Activated naive CD8-positive, alpha-beta T cell treated with anti-CD3 and anti-CD28 coated beads, Interleukin-2, amount 10 ng/mL, durations not matched to agents 7 days and 5 days (primary cell): Measurements from ENCODE around the gene NEMF. TPM values are rescaled to one million over a fixed set of nuclear protein-coding genes. Genes with fewer than 3 reads are reported as not detected.
"Not testable (repeated sequence)": the region's sequence is repeated elsewhere in the genome, so short reads cannot be mapped to it uniquely, and the experiment has no call there.

Source experiments
- ATAC-seq: fragments of 150-1000 bp; cut with Tn5 transposase; one replicate; pipeline ENCODE4 v1.10.0; 2021; ENCODE audit warnings: low read depth, moderate library complexity
- POLR2A ChIA-PET: fragments of 350-600 bp; sonication (Branson Sonifier 250); formaldehyde crosslinking; loops from one replicate; lab custom pipeline; 2021; ENCODE audit warnings: antibody characterized with exemption; lab: Charles Lee
- DNase-seq: peaks from one replicate; pipeline ENCODE4 v3.0.0; 2021
- H3K27ac Mint-ChIP-seq: one replicate; pipeline ENCODE4 v1.8.0; 2022; ENCODE audit warnings: mild to moderate bottlenecking, mixed read lengths
- H3K27me3 Mint-ChIP-seq: one replicate; pipeline ENCODE4 v1.8.0; 2022; ENCODE audit warnings: mild to moderate bottlenecking, moderate library complexity, mixed read lengths
- H3K36me3 Mint-ChIP-seq: one replicate; pipeline ENCODE4 v1.8.0; 2021; ENCODE audit warnings: mild to moderate bottlenecking, mixed read lengths
- H3K4me1 Mint-ChIP-seq: one replicate; pipeline ENCODE4 v1.8.0; 2021; ENCODE audit warnings: mixed read lengths
- H3K4me3 Mint-ChIP-seq: one replicate; pipeline ENCODE4 v1.8.0; 2022; ENCODE audit warnings: mild to moderate bottlenecking, moderate library complexity, mixed read lengths
- H3K9me3 Mint-ChIP-seq: one replicate; pipeline ENCODE4 v1.8.0; 2021; ENCODE audit warnings: mixed read lengths
- total RNA-seq, 2 experiments: library from RNA; stranded (reverse); gene quantifications; one replicate each; pipeline ENCODE4 v1.2.3, GENCODE V29; 2021

NEMF gene
- total RNA-seq = 10 to 100 TPM; 90.1 to 91.1 TPM

GRCh38 chr14:49852301-49853157 is at the start of gene NEMF:
NEMF (minus strand) TSS chr14:49852788; CDS start chr14:49852753, 35 bp downstream.
- H3K4me3 Mint-ChIP-seq = peak within 1 kb of the TSS; percentile 99
- H3K4me1 Mint-ChIP-seq = peaks cover 29% of the 10 kb centered on the region
- DNase-seq (peak; percentile 81), ATAC-seq (peak; percentile 80)
- POLR2A ChIA-PET = interaction anchor here (0.7 to 5.2 kb wide), 30 partner anchors 9 to 266 kb away, joined by 3 to 110 read pairs (median 6); partner anchors contain the start of genes DNAAF2, KLHDC2, LRR1 and MGAT2
- peaks cover 18% of the 10 kb centered on the region for H3K36me3 Mint-ChIP-seq
- H3K27ac Mint-ChIP-seq = peak within 1 kb of the TSS; percentile 99
- no peaks in the 10 kb centered on the region for H3K9me3 Mint-ChIP-seq
- no peaks in the 10 kb centered on the region for H3K27me3 Mint-ChIP-seq

- Mint-ChIP-seq H3K36me3 (peaks cover 29% of the 10 kb centered on the region), H3K27ac (no peak overlapping the region), H3K4me3 (no peak overlapping the region), H3K27me3 (no peaks in the 10 kb centered on the region), H3K4me1 (peaks cover 32% of the 10 kb centered on the region), H3K9me3 (peaks cover 2% of the 10 kb centered on the region)
- DNase-seq (no peak), ATAC-seq (no peak)
- POLR2A ChIA-PET = interaction anchor here (1.0 to 2.4 kb wide), 5 partner anchors 40 to 102 kb away, joined by 4 to 22 read pairs (median 10); no protein-coding TSS in a partner anchor
These were observed 48.4 kb upstream of the NEMF start for GRCh38 chr14:49900973-49901372.

- DNase-seq (no peak), ATAC-seq (no peak)
- Mint-ChIP-seq H3K9me3 (no peaks in the 10 kb centered on the region), H3K4me3 (peak overlapping the region; percentile 83), H3K4me1 (peaks cover 26% of the 10 kb centered on the region), H3K36me3 (peaks cover 48% of the 10 kb centered on the region), H3K27ac (peak overlapping the region; percentile 86), H3K27me3 (no peaks in the 10 kb centered on the region)
- POLR2A ChIA-PET = interaction anchor here (0.5 to 2.4 kb wide), 8 partner anchors 14 to 164 kb away, joined by 3 to 23 read pairs (median 11); no protein-coding TSS in a partner anchor
These were observed 45.9 kb upstream of the NEMF start for GRCh38 chr14:49898485-49898884.

- no peaks in the 10 kb centered on the region for H3K27me3 Mint-ChIP-seq
- H3K9me3 Mint-ChIP-seq = no peaks in the 10 kb centered on the region
- POLR2A ChIA-PET = interaction anchor here (1.0 to 1.4 kb wide), 4 partner anchors 48 to 164 kb away, joined by 3 to 23 read pairs (median 12); no protein-coding TSS in a partner anchor
- peak overlapping the region; percentile 83 for H3K4me3 Mint-ChIP-seq
- no peak for DNase-seq
- peak overlapping the region; percentile 86 for H3K27ac Mint-ChIP-seq
- H3K4me1 Mint-ChIP-seq = peaks cover 25% of the 10 kb centered on the region
- ATAC-seq = no peak
- H3K36me3 Mint-ChIP-seq = peaks cover 47% of the 10 kb centered on the region
These were observed 45.4 kb upstream of the NEMF start for GRCh38 chr14:49897965-49898364.

GRCh38 chr14:49897414-49897813 is 44.8 kb upstream of the NEMF start:
- DNase-seq (no peak), ATAC-seq (no peak)
- Mint-ChIP-seq H3K4me1 (peaks cover 24% of the 10 kb centered on the region), H3K36me3 (peaks cover 46% of the 10 kb centered on the region), H3K27ac (peak overlapping the region; percentile 88), H3K27me3 (no peaks in the 10 kb centered on the region), H3K4me3 (peak overlapping the region; percentile 99), H3K9me3 (no peaks in the 10 kb centered on the region)
- POLR2A ChIA-PET = interaction anchor here (1.0 to 1.4 kb wide), 4 partner anchors 48 to 165 kb away, joined by 3 to 23 read pairs (median 12); no protein-coding TSS in a partner anchor

- ATAC-seq = no peak
- peak overlapping the region; percentile 99 for H3K4me3 Mint-ChIP-seq
- peaks cover 26% of the 10 kb centered on the region for H3K4me1 Mint-ChIP-seq
These were observed 44.4 kb upstream of the NEMF start for GRCh38 chr14:49896966-49897365.

GRCh38 chr14:49896272-49896671 is 43.7 kb upstream of the NEMF start:
- Mint-ChIP-seq H3K27ac (peak overlapping the region; percentile 99), H3K4me1 (peaks cover 28% of the 10 kb centered on the region), H3K4me3 (peak overlapping the region; percentile 99), H3K36me3 (peaks cover 46% of the 10 kb centered on the region)
- H3K9me3 Mint-ChIP-seq, DNase-seq, ATAC-seq, H3K27me3 Mint-ChIP-seq: not testable (repeated sequence)
- POLR2A ChIA-PET = interaction anchor here (0.6 to 1.9 kb wide), 12 partner anchors 9 to 165 kb away, joined by 3 to 31 read pairs (median 6); no protein-coding TSS in a partner anchor

More at GRCh38 chr14:49896966-49897365, 44.4 kb upstream of the NEMF start:
- no peaks in the 10 kb centered on the region for H3K27me3 Mint-ChIP-seq
- POLR2A ChIA-PET = interaction anchor here (1.0 to 1.4 kb wide), 4 partner anchors 49 to 165 kb away, joined by 3 to 23 read pairs (median 12); no protein-coding TSS in a partner anchor
- H3K36me3 Mint-ChIP-seq = peaks cover 46% of the 10 kb centered on the region
- H3K9me3 Mint-ChIP-seq = no peaks in the 10 kb centered on the region
- peak overlapping the region; percentile 88 for H3K27ac Mint-ChIP-seq
- DNase-seq = no peak

GRCh38 chr14:49895480-49895879 is 42.9 kb upstream of the NEMF start:
- ATAC-seq (no peak), DNase-seq (no peak)
- Mint-ChIP-seq H3K4me3 (peak overlapping the region; percentile 99), H3K4me1 (peaks cover 28% of the 10 kb centered on the region), H3K27me3 (no peaks in the 10 kb centered on the region), H3K9me3 (no peaks in the 10 kb centered on the region), H3K27ac (peak overlapping the region; percentile 99), H3K36me3 (peaks cover 46% of the 10 kb centered on the region)
- POLR2A ChIA-PET = interaction anchor here (0.7 to 1.9 kb wide), 11 partner anchors 10 to 166 kb away, joined by 3 to 31 read pairs (median 6); no protein-coding TSS in a partner anchor

- Mint-ChIP-seq H3K4me3 (peak overlapping the region; percentile 99), H3K27ac (peak overlapping the region; percentile 99), H3K4me1 (peaks cover 29% of the 10 kb centered on the region), H3K36me3 (peaks cover 46% of the 10 kb centered on the region)
- not testable (repeated sequence) for H3K9me3 Mint-ChIP-seq, DNase-seq, H3K27me3 Mint-ChIP-seq, ATAC-seq
- POLR2A ChIA-PET = interaction anchor here (0.5 to 3.7 kb wide), 21 partner anchors 26 to 202 kb away, joined by 3 to 121 read pairs (median 7); no protein-coding TSS in a partner anchor
These were observed 41.9 kb upstream of the NEMF start for GRCh38 chr14:49894214-49895107.

- H3K4me3 Mint-ChIP-seq = peak overlapping the region; percentile 99
- DNase-seq (peak; percentile 84), ATAC-seq (peak; percentile 35)
- POLR2A ChIA-PET = interaction anchor here (0.5 to 3.7 kb wide), 21 partner anchors 12 to 203 kb away, joined by 3 to 121 read pairs (median 6); no protein-coding TSS in a partner anchor
- H3K27me3 Mint-ChIP-seq = no peaks in the 10 kb centered on the region
- H3K4me1 Mint-ChIP-seq = peaks cover 23% of the 10 kb centered on the region
- H3K9me3 Mint-ChIP-seq = no peaks in the 10 kb centered on the region
- H3K27ac Mint-ChIP-seq = peak overlapping the region; percentile 99
- H3K36me3 Mint-ChIP-seq = peaks cover 45% of the 10 kb centered on the region
These were observed 41.0 kb upstream of the NEMF start for GRCh38 chr14:49893309-49894213.

- Mint-ChIP-seq H3K27me3 (no peaks in the 10 kb centered on the region), H3K9me3 (no peaks in the 10 kb centered on the region), H3K36me3 (peaks cover 38% of the 10 kb centered on the region), H3K4me3 (peak within 1 kb of the TSS; percentile 99), H3K27ac (peak within 1 kb of the TSS; percentile 99), H3K4me1 (peaks cover 16% of the 10 kb centered on the region)
- DNase-seq (peak; percentile 98), ATAC-seq (peak; percentile 89)
- POLR2A ChIA-PET = interaction anchor here (0.5 to 3.7 kb wide), 29 partner anchors 8 to 224 kb away, joined by 3 to 121 read pairs (median 6); partner anchors contain the start of genes NEMF and VCPKMT
These were observed 40.2 kb upstream of the NEMF start, which contains the start of gene ARF6 for GRCh38 chr14:49892636-49893308. ARF6 (plus strand) TSS chr14:49893082; CDS start chr14:49893737, 655 bp downstream.
